T-helper 2 cell (primary cell): Measurements from ENCODE around the gene SLC25A17.
"Not testable (repeated sequence)": the region's sequence is repeated elsewhere in the genome, so short reads cannot be mapped to it uniquely, and the experiment has no call there.

Source experiments
- DNase-seq, 5 experiments: peaks; one replicate each; pipeline versions ENCODE4 v3.0.0 to v3.0.0-alpha.2; 2012 to 2022

The SLC25A17 gene

DNA sequence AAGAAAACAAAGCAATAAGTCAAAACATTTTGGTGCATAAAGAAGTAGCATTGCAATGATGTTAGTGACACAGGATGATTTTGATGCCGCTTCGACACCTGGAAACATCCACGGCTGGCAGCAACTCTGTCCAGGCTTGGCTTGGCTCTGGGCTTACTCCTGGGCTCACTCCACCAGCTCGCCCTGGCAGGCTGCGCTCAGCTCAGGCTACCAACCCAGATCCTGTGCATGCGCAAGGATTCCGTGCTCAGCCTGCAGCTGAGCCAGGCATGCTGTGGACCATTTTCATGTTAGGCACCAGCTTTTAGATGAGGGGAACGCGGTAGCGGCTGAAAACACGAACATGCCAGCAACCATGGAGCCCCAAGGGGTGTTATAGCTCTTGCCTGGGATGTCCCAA lies 66.0 kb downstream of the SLC25A17 start:
- DNase-seq = no peak

DNA sequence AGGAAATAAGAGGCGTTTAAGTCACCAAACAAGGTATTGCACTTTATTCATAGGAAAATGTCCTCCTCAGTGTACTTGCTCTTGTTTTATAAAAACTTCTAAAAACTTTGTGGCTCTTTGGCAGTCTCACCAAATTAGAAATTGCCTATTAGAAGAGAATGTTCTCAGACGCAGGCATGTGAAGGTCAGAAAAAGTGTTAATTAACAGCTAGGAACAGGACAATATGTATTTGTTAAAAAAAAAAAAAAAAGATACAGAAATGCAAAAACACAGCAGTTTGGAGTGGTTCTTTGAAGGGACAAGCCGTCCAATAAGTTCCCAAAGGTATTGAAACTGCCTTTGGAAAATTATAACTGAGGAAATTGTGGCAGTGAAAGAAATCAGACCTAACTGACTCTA lies 67.9 kb downstream of the SLC25A17 start:
- no peak for DNase-seq

DNA sequence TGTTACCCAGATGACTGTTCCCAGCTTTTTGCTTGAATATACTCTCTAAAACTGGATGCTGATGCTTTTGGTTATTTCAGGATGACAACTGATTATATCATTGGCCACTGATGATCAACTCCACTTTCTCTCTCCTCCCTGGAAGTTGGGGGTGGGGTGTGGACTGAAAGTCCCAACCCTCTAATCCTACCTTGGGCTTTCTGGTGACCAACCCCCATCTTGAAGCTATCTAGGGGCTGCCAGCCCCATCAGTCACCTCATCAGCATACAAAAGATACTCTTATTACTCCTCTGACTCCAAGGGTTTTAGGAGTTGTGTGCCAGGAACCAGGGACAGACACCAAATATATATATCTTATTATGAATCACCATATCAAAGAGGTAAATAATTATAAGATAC lies 69.3 kb downstream of the SLC25A17 start:
- no peak for DNase-seq

DNA sequence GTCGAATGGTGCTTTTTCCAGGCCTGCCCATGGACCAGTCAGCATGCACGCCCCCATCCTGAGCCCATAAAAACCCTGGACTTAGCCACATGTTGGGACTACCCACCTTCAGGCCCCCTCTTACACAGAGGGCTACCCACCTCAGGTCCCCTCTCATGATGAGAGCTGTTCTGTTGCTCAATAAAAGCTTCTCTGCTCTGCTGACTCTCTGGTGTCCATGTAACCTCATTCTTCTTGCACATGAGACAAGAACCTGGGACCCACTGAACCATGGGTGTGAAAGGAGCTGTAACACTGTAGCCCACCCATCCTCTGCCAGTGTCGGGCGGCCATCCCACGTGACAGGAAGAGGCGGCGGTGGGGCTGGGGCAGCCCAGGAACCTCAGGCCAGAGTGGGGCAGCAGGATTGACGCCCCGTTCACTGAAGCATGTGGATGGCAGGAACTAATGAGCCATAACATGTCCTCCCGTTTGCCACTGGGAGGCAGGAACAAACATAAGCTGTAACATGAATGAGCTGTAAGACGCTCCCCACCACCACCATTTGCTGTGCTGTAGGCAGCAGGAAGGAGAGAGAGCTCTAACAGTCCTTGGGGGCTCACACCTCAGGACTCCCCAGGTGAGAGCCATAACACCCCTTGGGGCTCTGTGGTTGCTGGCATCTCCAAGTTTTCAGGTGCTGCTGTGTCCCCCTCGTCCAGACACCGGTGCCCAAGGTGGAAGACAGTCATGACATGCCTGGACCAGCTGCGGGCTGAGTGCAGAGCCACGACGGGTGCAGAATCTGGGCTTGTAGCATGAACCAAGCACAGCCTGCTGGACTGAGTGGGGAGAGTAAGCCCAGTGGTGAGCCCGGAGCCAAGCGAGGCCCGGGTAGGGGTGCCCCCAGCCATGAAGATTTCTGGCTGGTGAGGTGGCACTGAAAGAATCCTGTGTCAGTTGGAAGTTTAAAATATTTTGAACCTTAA lies 70.5 kb downstream of the SLC25A17 start:
- DNase-seq = no peak

DNA sequence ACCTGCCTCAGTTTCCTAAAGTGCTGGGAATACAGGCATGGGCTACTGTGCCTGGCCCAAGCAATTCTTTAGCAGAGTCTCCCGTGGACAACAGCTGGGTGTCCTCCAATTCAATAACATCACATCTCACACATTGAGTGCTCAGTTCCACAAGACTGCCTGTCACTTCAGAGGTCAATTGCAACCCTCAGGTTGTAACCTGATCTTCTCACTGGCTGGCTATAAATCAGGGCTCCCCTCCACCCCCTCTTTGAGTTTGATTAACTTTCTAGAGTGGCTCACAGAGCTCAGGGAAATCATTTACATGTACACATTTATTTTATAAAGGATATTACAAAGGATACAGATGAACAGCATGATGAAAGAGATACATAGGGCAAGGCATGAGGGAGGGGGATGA lies 71.8 kb downstream of the SLC25A17 start:
- DNase-seq = no peak

DNA sequence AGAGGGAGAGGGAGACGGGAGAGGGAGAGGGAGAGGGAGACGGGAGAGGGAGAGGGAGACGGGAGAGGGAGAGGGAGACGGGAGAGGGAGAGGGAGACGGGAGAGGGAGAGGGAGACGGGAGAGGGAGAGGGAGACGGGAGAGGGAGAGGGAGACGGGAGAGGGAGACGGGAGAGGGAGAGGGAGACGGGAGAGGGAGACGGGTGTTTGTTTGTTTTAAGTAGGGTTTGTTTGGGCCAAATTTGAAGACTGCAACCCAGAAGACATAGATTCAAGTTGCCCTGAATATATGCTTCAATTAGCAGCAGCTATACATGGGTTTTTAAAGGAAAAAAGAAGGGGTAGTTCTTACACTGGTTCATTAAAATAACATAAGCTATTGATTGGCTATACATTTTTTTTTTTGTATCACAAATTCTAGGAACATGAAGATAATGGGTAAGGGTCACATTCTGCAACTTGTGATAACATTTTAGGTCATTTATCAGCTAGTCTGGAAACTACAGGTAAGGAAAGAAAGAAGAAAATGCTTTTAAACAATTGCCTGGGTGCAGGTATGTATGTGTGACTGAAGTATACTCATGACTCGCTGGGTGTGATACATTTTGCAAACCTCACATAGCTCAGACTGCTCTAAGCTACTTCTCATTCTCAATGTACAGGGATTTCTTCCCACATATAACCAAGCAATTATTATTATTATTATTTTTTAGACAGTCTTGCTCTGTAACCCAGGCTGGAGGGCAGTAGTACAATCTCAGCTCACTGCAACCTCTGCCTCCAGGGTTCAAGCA lies 72.5 kb downstream of the SLC25A17 start:
- no peak for DNase-seq

DNA sequence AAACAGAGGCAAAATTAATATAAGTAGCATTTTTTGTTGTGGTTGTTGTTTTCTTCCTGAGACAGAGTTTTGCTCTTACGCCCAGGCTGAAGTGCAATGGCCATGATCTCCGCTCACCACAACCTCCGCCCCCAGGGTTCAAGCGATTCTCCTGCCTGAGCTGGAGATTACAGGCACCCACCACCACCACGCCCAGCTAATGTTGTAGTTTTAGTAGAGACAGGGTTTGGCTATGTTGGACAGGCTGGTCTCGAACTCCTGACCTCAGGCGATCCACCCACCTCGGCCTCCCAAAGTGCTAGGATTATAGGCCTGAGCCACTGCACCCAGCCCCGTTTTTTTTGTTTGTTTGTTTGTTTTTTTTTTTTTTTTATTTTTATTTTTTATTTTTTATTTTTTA lies 75.4 kb downstream of the SLC25A17 start:
- DNase-seq = no peak

GRCh38 chr22:40741116-40741515 lies 78.0 kb downstream of the SLC25A17 start:
- DNase-seq = no peak

- DNase-seq = no peak
Observed at GRCh38 chr22:40739721-40740120, 79.4 kb downstream of the SLC25A17 start.

GRCh38 chr22:40733919-40734318 lies 85.2 kb downstream of the SLC25A17 start:
- no peak for DNase-seq

DNA sequence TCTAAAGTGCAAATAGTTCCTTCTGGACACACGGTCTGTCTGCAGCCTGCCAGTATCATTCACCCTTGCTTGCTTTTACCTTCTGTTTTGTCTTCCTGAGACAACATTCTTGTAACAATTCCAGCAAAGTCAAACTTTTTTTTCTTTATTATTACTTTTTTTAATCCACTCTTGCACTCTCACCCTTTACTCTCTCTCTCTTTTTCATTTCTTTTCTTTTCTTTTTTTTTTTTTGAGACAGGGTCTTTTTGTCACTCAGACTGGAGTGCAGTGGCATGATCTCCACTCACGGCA lies 86.2 kb downstream of the SLC25A17 start:
- no peak for DNase-seq

GRCh38 chr22:40729284-40729683 lies 89.9 kb downstream of the SLC25A17 start:
- DNase-seq = no peak

GRCh38 chr22:40728731-40729189 lies 90.4 kb downstream of the SLC25A17 start:
- peak; percentile 13 to 86 (median 56) for DNase-seq

DNA sequence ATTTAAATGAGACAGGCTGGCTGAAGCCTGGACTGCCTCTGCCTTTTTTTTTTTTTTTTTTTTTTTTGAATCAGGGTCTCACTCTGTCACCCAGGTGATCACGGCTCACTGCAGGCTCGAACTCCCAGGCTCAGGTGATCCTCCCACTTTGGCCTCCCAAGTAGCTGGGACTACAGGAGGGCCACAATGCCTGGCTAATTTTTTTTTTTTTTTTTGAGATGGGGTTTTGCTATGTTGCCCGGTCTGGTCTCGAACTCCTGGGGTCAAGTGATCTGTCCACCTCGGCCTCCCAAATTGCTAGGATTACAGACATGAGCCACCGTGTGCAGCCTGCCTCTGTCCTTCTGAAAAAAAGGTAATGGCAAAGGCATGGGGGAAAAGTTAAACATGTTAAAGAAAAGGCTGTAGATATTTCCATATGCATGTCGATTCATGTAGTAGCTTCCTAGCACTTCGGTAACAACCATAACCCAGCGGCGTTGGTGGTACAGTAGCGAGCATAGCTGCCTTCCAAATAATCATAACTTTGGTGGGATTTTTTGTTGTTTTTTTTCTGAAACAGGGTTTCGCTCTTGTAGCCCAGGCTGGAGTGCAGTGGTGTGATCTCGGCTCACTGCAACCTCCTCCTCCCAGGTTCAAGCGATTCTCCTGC lies 91.1 kb downstream of the SLC25A17 start:
- DNase-seq = no peak

DNA sequence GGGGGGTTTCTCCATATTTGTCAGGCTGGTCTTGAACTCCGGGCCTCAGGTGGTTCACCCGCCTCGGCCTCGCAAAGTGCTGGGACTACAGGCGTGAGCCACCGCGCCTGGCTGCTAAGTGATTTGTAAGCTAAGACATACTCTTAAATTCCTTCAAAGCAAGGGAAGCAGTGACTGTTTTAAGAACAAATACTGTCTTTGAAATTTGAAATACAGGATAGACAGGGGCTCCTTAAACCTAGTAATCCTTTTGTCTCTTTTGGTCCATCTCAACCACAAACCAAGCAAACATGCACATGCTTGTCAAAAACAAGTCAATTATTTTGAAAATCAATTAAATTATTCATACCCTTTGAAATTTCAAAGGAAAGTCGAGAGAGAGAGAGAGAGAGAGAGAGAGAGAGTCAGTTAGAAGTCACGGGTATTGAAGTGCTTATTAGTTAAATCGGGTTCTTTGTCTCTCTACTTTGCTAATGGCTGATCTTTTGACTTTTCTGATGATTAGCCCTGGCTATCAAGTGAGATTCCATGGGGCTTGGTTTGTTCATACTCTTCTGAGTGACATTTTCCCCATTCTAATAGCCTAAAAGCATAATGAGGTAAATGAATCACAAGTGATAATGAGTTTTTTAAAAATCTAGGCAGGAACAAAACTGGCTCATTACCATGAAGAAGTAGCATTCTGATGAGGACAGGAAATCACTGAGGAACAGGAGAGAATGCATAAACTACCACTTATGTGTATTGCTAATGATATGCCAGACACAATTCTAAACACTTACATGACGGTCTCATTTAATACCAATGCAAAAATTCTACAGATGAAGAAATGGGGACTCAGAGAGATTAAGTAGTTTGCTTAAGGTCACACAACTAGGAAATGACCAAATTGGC lies 91.8 kb downstream of the SLC25A17 start:
- DNase-seq = peak in 2 of 5 experiments; percentile 12 to 38

DNA sequence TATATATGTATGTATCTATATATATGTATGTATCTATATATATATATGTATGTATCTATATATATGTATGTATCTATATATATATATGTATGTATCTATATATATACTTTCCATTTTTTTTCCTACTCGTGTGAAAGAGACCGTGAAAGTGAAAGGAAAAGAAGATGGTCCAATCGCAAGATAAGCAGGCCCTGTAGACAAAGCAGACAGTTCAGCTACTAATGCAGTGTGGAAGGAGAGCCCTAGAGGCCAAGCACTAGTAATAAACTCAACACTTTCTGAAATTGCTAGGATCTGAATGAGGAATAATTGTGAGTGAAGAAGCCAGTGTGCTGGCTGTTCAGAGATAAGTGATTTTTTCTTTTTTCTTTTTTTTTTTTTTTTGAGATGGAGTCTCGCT lies 92.6 kb downstream of the SLC25A17 start:
- peak in 2 of 5 experiments; percentile 10 to 86 for DNase-seq

DNA sequence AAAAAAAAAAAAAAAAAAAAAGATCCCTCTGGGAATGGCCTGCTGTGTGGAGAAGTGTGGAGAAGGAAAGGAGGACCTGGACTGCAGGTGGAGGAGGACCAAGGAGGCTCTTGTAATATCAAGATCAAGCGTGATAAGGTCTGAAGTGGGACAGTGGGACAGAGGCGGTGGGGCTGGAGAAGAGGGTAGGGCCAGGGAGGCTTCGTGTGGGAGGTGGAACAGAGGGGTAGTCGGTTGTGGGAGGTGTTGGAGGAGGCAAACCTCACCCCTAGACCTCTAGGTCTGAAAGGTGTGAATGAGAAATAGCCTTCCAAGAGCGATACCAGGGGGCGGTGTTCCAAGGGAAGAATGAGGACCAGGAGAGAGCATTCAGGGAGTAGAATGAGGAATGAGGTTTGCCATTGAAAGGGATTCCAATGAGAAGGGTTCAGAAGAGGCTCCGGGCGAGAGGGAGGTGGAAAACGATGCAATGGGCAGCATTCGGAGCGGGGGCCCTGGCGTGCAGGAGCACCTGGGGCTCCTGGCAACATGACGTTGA lies 95.7 kb downstream of the SLC25A17 start:
- DNase-seq = no peak

GRCh38 chr22:40721266-40721665 lies 97.9 kb downstream of the SLC25A17 start:
- DNase-seq = peak in 1 of 5 experiments; percentile 13

DNA sequence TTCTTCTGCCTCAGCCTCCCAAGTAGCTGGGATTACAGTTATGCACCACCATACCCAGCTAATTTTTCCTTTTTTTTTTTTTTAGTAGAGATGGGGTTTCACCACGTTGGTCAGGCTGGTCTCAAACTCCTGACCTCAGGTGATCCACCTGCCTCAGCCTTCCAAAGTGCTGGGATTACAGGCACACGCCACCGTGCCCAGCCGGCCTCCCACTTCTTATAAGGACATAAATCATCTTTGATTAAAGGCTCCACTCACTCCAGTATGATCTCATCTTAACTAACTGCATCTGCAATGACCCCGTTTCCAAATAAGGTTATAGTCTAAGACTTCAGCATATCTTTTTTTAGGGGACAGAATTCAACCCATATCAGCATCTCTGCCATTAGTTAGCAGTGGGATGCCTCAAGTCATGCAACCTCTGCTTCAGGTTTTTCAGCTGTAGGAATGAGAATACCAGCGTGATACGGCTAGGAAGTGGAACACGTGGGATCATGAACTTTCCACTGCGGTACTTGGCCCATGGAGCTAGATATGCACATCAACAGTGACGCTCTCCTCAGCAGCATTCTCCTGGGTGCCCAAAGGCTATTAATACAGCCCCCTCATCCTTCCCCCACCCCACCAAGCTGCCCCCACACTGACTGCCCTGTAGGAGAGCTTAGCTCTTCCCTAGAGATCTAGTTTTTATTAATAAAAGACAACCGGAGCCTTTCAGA lies 98.4 kb downstream of the SLC25A17 start:
- no peak for DNase-seq

GRCh38 chr22:40720156-40720537 lies 99.0 kb downstream of the SLC25A17 start:
- DNase-seq = not testable (repeated sequence)
